Pancreas (tissue), 10 donors: ENCODE results near the gene CSE1L. TPM values are rescaled to one million over a fixed set of nuclear protein-coding genes. Genes with fewer than 3 reads are reported as not detected.

Experiments used
- ATAC-seq, 4 donors: fragments of 200-7000 bp; cut with Tn5 transposase; one replicate each; pipeline versions ENCODE4 v1.8.0 to v1.9.1; 2020; ENCODE audit warnings: mild to moderate bottlenecking in 4 of 4, moderate library complexity in 4 of 4
- DNase-seq, 6 donors: peaks; one replicate each; pipeline ENCODE4 v3.0.0-alpha.2; 2020
- FAIRE-seq: peaks from 2 replicates; lab custom pipeline; 2012; peaks lifted over from hg19 to GRCh38; lab: Jason Lieb, UNC
- H3K27ac ChIP-seq, 4 donors: fragments of 200-600 bp; sonication (generic); 1 replicate in 3 of 4; 2 replicates in 1 of 4; pipeline versions ENCODE4 v1.5.0 to v1.8.0; 2020
- H3K27me3 ChIP-seq, 4 donors: fragments of 200-600 bp; one replicate each; pipeline ENCODE4 v1.8.0; 2021
- H3K36me3 ChIP-seq, 3 donors: fragments of 200-600 bp; sonication (generic) in 1 of 3; one replicate each; pipeline versions ENCODE4 v1.5.0 to v1.8.0; 2020 to 2021
- H3K4me1 ChIP-seq, 3 donors: fragments of 200-600 bp; one replicate each; pipeline ENCODE4 v1.8.0; 2021
- H3K4me3 ChIP-seq, 4 donors: fragments of 200-600 bp; sonication (generic) in 2 of 4; one replicate each; pipeline versions ENCODE4 v1.5.0 to v1.8.0; 2020 to 2021
- H3K9me3 ChIP-seq, 4 donors: fragments of 200-600 bp; one replicate each; pipeline ENCODE4 v1.8.0; 2021
- CTCF ChIP-seq, 4 donors: fragments of 200-600 bp; sonication (generic) in 3 of 4; IDR thresholded peaks; one replicate each; pipeline versions ENCODE4 v1.5.0 to v1.8.0; 2021; ENCODE audit warnings: antibody characterized with exemption in 4 of 4
- WGBS, 2 donors: extraction: QIAGEN DNeasy Blood & Tissue Kit; methylation state at CpG; one replicate each; pipeline ENCODE4 v1.1.7; 2013; 5-methylcytosine and 5-hydroxymethylcytosine counted together
- intact Hi-C, 3 donors: fragments of 100-400 bp; cut with DNase I; formaldehyde crosslinking; loops; one replicate each; pipeline versions ENCODE4 v1.11.1 to v1.14.2; 2022
- polyA plus RNA-seq, 2 donors: library from polyadenylated mRNA; stranded (reverse); fragments of 200-250 nt; gene quantifications; one replicate each; pipeline ENCODE4 v1.2.3, GENCODE V29; 2013
- total RNA-seq, 6 donors: library from RNA; stranded (reverse); fragmentation: NEBNext Ultra II Directional in 4 of 6; extraction: Animal tissue kit (Norgen Biotek cat#: 25700) in 4 of 6; gene quantifications; one replicate each; pipeline versions ENCODE4 v1.2.1 to v1.2.4, GENCODE V29; 2021 to 2023
- donor health status: healthy with polysubstance abuse.
- donor health status: DM: no; HTN: no; CAD: no; lungs with moderate emphysema.
- donor health status: DM: no; HTN: no; CAD: no.
- donor health status: control.
- donor health status: control.
- donor health status: Bipolar disorder and iron deficiency.
- donor health status: DM: yes; HTN: yes; CAD: no.
- donor health status: DM: no; HTN: no; CAD: no.
- donor health status: DM: no; HTN: no; CAD: no.
- donor health status: DM: yes; HTN: yes; CAD: no.

The CSE1L gene
- total and polyA plus RNA-seq, 8 donors = 10.4 to 23.6 (median 17.7) TPM

- Histone ChIP-seq H3K27me3 (no peaks in the 10 kb centered on the region), H3K36me3 (peaks cover 0 to 3% (median 0%) of the 10 kb centered on the region in 3 donors), H3K4me1 (no peaks in the 10 kb centered on the region), H3K27ac (no peak overlapping the region), H3K4me3 (no peak overlapping the region), H3K9me3 (no peaks in the 10 kb centered on the region)
- DNase-seq (no peak), ATAC-seq (no peak), FAIRE-seq (no peak)
- TF ChIP-seq CTCF (IDR thresholded peaks at IDR 0.05) = no peak
- 76 to 83% methylated on average over 2 of the region's 2 CpGs for WGBS, 2 donors
- intact Hi-C loops = no loop called here
These were observed 94.7 kb downstream of the CSE1L start for GRCh38 chr20:49140834-49141233.

Other genes with a start within 250 kb of the CSE1L start
- gene PREX1, start 218.3 kb upstream of the CSE1L start, total RNA-seq = 10 to 100 TPM in 1 of 6 donors, 1 to 10 TPM in 5; 1.5 to 13.2 (median 4.6) TPM
- 10 to 100 TPM in 1 of 2 donors, 1 to 10 TPM in 1; 6.9 to 10.9 TPM for gene PREX1, start 218.3 kb upstream of the CSE1L start, polyA plus RNA-seq
- gene ARFGEF2, start 124.6 kb upstream of the CSE1L start, total RNA-seq = 10 to 100 TPM; 20.9 to 26.2 (median 23.6) TPM
- 10 to 100 TPM in 1 of 2 donors, 1 to 10 TPM in 1; 6.9 to 10.1 TPM for gene ARFGEF2, start 124.6 kb upstream of the CSE1L start, polyA plus RNA-seq
- gene STAU1, start 142.0 kb downstream of the CSE1L start, total RNA-seq = 10 to 100 TPM; 43.9 to 62.8 (median 56.2) TPM
- gene STAU1, start 142.0 kb downstream of the CSE1L start, polyA plus RNA-seq = 10 to 100 TPM; 18.9 to 29.6 TPM
- gene DDX27, start 173.1 kb downstream of the CSE1L start, total RNA-seq = 10 to 100 TPM; 12.0 to 18.4 (median 15.9) TPM
- gene DDX27, start 173.1 kb downstream of the CSE1L start, polyA plus RNA-seq = 10 to 100 TPM; 19.7 to 33.0 TPM
- 10 to 100 TPM in 2 of 6 donors, 1 to 10 TPM in 4; 5.9 to 15.7 (median 7.2) TPM for gene ZNFX1, start 231.7 kb downstream of the CSE1L start, total RNA-seq
- gene ZNFX1, start 231.7 kb downstream of the CSE1L start, polyA plus RNA-seq = 1 to 10 TPM; 4.3 to 6.2 TPM